Kidney epithelial cell (primary cell): ENCODE measurements around the gene HIPK3. TPM values are rescaled to one million over a fixed set of nuclear protein-coding genes. Genes with fewer than 3 reads are reported as not detected.

Experiments used
- DNase-seq: peaks from one replicate; pipeline ENCODE4 v3.0.0-alpha.2; 2010; ENCODE audit warnings: low read depth
- H3K27me3 ChIP-seq: 2 replicates; pipeline ENCODE4 v1.6.0; 2011; ENCODE audit warnings: low read length; ENCODE audit not compliant: control insufficient read depth, insufficient read depth
- H3K36me3 ChIP-seq: 2 replicates; pipeline ENCODE4 v1.5.1; 2011; ENCODE audit warnings: low read length; ENCODE audit not compliant: control insufficient read depth, insufficient read depth
- H3K4me3 ChIP-seq: 2 replicates; pipeline ENCODE4 v1.5.1; 2011; ENCODE audit warnings: low read depth, mild to moderate bottlenecking, control low read depth, low read length
- total RNA-seq: library from RNA; depleted of rRNA; stranded (reverse); fragments of >200 nt; gene quantifications from 2 replicates; pipeline ENCODE4 v1.2.3, GENCODE V29; 2015
- TF ChIP-seq, protein P1 (sequence below): IDR thresholded peaks from 2 replicates; pipeline ENCODE4 v1.5.1; 2011; ENCODE audit warnings: mild to moderate bottlenecking, moderate library complexity, low read length, control low read depth, inconsistent platforms; ENCODE audit not compliant: insufficient read depth, poor library complexity, severe bottlenecking

HIPK3 gene
- total RNA-seq, 1 donor from 2014 or later: 66.8 TPM

DNA sequence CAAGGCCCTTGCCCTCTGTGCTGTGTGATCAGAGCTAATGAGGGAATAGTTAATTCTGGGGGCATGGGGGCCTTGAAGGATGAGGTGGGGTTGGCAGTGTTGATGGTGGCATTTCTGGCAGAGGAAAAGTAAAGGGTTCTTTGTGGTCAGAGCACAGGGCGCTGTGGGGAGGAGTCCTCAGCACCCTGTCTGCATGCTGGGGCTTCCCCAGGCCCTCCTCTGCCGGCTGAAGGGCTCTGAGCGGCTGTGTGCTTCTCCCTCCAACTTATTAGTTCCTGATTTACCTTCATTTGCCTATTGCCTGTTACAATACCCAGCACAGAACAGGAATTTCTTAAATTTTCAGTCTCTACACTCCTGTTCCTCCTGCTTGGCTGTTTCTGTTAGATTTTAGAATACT lies 122.8 kb downstream of the HIPK3 start:
- H3K36me3 ChIP-seq: no peaks in the 10 kb centered on the region
- TF ChIP-seq, protein P1, sequence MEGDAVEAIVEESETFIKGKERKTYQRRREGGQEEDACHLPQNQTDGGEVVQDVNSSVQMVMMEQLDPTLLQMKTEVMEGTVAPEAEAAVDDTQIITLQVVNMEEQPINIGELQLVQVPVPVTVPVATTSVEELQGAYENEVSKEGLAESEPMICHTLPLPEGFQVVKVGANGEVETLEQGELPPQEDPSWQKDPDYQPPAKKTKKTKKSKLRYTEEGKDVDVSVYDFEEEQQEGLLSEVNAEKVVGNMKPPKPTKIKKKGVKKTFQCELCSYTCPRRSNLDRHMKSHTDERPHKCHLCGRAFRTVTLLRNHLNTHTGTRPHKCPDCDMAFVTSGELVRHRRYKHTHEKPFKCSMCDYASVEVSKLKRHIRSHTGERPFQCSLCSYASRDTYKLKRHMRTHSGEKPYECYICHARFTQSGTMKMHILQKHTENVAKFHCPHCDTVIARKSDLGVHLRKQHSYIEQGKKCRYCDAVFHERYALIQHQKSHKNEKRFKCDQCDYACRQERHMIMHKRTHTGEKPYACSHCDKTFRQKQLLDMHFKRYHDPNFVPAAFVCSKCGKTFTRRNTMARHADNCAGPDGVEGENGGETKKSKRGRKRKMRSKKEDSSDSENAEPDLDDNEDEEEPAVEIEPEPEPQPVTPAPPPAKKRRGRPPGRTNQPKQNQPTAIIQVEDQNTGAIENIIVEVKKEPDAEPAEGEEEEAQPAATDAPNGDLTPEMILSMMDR: no peak
- H3K4me3 ChIP-seq: no peak overlapping the region
- no peak for DNase-seq
- H3K27me3 ChIP-seq: no peaks in the 10 kb centered on the region

DNA sequence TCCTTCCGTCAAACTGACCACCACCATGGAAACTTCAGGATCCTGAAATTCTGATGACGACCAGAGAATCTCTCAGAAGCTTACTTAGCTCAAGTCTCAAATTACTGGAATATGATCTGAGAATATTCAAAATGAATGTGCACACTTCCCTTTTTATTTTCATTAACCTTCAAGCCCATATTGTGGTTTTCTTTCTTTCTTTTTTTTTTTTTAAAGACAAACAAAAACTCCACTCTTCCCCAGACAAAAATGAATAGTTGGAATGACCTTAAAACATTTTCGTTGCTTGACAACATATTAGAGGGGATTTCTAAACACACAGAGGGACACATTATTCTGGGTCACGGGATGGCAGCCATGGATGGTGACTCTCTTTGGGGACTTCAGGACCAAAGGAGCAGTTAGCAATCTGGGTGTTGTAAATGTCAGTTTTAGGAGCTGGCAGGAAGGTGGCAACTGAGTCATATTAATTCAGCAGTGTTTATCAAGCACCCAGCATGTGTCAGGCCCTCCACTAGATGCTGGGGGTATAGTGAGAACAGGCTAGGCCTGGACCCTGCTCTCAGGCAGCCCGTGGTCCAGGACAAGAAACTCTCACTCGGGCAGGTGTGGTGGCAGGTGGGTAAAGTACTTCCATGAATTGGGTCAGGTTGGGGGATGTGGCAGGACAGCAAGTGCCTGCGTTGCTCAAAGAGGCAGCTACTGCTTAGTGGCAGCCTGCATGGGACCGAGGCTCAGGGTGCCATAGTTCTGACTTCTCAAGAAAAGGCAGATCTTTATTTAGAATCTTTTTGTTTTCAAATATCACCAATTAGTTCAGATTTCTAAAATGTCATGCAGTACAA lies 126.1 kb downstream of the HIPK3 start:
- TF ChIP-seq, protein P1: no peak
- no peak for DNase-seq
- H3K27me3 ChIP-seq: no peaks in the 10 kb centered on the region
- H3K4me3 ChIP-seq: no peak overlapping the region
- H3K36me3 ChIP-seq: no peaks in the 10 kb centered on the region

DNA sequence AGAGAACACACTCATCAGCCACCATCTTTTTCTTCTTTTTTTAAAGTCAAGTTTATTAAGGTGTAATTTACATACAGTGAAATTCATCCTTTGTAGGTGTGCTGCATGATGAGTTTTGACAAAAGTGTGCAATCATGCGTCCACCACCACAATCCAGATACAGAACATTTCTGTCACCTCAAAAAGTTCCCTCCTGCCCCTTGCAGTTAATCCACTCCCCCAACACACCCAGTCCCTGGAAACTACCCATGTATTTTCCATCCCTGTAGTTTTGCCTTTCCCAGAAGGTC lies 126.7 kb downstream of the HIPK3 start:
- Histone ChIP-seq H3K36me3 (no peaks in the 10 kb centered on the region), H3K27me3 (no peaks in the 10 kb centered on the region), H3K4me3 (no peak overlapping the region)
- no peak for DNase-seq
- TF ChIP-seq, protein P1: no peak

DNA sequence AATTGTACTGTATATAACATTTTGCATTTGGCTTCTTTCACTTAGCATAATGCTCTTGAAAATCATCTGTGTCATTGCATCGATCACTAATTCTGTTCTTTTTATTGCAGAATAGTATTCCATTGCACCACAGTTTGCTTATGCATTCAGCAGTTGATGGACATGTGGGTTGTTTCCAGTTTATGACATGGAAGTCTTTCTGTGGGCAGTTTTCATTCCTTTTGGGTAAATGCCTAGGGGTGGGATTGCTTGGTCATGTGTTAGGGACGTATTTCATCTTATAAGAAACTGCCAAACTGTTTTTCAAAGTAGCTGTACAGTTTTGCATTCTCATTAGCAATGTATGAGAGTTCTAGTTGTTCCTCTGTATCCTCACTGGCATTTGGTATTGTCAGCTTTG lies 127.0 kb downstream of the HIPK3 start:
- DNase-seq: no peak
- TF ChIP-seq, protein P1: no peak
- H3K4me3 ChIP-seq: no peak overlapping the region
- H3K36me3 ChIP-seq: no peaks in the 10 kb centered on the region
- no peaks in the 10 kb centered on the region for H3K27me3 ChIP-seq

DNA sequence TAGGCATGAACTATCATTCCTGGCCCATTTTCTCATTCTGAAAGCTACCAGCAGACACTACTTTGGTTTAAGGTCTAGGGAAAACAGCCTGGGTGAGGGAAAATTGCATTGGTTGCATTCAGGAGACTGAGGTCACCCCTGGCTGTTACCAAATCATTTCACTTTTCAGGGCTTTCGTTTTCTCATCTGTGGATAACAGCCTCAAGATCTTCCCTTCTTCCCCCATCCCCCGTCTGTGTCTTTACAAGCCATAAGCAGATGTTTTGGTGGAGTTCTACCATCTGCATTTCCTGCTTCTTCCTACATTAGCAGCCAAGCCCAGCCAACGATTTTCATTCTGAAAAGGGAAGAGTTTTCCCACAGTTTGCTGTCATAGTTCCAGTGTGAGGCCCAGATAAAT lies 130.4 kb downstream of the HIPK3 start:
- Histone ChIP-seq H3K36me3 (no peaks in the 10 kb centered on the region), H3K4me3 (no peak overlapping the region), H3K27me3 (no peaks in the 10 kb centered on the region)
- DNase-seq: no peak
- TF ChIP-seq, protein P1: no peak

DNA sequence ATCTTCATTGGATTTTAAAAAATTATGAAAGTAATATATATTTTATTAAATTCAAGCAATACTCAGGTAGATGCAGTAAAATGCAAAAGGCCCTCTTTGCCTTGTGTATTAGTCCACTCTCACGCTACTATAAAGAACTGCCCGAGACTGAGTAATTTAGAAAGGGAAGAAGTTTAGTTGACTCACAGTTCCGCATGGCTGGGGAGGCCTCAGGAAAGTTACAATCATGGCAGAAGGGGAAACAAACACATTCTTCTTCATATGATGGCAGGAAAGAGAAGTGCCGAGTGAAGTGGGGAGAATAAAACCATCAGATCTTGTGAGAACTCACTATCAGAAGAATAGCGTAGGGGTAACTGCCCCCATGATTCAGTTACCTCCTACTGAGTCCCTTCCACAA lies 130.8 kb downstream of the HIPK3 start:
- Histone ChIP-seq H3K4me3 (no peak overlapping the region), H3K36me3 (no peaks in the 10 kb centered on the region), H3K27me3 (no peaks in the 10 kb centered on the region)
- TF ChIP-seq, protein P1: no peak
- peak; percentile 35 for DNase-seq
